HG03108 (cell line): ENCODE data around the gene NTHL1.

Experiments
- ATAC-seq: cut with Tn5 transposase; IDR thresholded peaks from one replicate; pipeline ENCODE4 v1.9.1; 2021; ENCODE audit warnings: moderate library complexity; ENCODE audit not compliant: unreplicated experiment

The NTHL1 gene

DNA sequence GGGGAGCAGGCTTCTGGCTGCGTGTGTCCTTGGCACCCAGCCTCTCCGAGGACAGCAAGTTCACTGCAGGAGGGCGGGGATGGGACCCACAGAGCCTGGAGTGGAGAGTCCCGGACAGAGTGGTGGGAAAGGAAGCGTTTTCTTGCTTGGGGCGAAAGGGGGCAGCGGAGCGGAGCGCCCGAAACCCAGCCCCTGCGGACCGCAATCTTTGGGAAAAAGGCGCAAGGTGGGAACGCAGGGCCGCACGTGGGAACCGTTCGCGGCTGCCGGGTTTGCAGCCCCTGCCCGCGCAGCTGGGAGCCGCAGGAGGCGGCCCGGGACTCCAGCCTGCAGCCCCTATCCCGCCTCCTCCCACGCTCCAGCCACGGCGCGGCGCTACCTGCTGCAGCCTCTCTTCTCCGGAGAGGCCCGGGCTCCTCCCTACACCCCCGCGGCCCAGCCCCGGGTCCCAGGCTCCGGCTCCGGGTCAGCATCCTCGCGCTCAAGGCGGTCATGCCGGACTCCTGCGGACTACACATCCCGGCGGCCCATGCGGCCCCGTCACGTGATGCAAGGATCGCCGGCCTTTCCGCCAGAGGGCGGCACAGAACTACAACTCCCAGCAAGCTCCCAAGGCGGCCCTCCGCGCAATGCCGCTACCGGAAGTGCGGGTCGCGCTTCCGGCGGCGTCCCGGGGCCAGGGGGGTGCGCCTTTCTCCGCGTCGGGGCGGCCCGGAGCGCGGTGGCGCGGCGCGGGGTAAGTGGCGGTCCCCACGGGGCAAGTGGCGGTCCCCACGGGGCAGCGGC, at the start of gene NTHL1, which contains the start of gene TSC2:
NTHL1 (minus strand) TSS at position 505 of the 786 bp plus-strand sequence; CDS start at position 494, 11 bp downstream.
TSC2 (plus strand) TSS at position 656 of the 786 bp plus-strand sequence. CDS start 631 bp downstream, outside the sequence.
- peak; percentile 89 for ATAC-seq

DNA sequence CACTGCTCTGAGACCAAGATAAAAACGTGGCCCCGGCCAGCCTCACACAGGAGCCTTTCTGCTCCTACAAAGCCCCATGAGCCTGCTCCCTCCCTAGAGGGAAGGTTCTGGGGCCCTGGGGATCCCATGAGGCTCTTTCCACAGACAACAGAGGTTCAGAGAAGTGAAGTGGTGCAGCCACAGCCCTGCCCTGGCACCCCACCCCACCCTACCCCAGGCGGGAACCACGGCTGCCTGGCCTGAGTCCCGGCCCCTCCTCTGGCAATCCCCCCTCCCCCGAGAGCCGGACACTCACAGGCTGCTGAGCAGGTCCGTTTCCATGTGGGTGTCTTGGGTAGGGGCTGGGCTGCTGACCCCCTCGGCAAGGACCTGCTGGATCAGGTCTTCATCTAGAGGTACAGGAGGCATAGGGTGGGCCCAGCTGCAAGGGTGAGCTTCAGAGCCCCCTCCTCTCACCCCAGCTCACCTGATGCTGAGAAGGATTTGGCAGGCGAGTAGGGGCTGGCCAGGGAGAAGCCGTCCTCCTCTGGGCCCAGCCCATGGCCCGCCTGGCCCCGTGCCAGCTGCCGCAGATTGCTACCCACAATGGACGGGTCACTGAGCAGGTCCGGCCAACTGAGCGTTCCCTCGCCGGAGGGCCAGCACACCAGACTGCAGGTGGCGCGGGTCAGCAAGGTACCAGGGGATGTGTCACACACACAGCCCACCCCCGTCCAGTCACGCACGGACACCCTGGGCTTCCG, 49.4 kb upstream of the NTHL1 start:
- no peak for ATAC-seq

DNA sequence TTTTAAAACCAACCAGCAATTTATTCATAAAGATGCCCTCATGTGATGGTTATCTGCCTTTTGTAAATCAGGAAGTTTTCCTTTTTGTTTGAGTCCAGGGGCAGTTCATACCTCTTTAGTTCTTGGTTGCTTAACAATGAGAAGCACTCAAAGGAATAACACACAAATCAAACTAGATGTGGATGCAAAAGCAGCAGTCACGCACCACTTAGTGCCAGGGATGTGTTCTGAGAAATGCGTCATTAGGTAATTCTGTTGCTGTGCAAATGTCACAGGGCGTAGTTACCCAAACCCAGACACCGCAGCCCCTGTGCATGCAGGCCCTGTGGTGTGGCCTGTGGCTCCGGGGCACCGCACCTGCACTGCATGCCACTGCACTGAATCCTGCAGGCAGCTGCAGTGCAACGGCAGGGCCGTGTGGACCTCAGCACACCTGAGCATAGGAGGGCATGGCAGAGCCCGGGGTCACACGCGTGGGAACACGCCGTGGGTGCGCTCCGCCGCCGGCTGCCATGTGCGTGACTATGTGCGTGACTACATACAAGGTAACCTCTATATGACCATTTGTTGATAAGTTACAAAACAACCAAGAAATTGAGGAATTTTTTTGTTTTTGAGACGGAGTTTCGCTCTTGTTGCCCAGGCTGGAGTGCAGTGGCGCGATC, 48.4 kb upstream of the NTHL1 start:
- ATAC-seq: no peak

- ATAC-seq: no peak
Observed at GRCh38 chr16:2095315-2095853, 47.8 kb upstream of the NTHL1 start.

DNA sequence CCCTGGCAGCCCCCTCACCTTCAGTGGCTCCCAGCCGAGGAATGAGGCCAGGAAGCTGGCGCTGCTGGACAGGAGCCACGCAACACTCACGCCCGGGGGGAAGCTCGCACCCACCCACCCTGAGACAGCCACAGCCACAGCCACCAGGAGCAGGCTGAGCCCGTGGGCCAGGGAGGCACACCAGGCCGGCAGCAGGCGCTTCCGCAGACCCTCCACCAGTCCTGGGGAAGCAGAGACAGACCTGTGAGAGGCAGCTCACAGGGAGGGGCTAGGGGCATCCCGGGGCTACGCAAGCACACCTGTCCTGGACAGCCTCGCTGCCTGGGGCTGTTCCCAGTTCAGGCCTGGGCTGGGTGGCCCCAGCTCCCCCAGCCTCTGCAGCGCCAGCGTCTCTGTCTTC, 46.2 kb upstream of the NTHL1 start:
- ATAC-seq: no peak

DNA sequence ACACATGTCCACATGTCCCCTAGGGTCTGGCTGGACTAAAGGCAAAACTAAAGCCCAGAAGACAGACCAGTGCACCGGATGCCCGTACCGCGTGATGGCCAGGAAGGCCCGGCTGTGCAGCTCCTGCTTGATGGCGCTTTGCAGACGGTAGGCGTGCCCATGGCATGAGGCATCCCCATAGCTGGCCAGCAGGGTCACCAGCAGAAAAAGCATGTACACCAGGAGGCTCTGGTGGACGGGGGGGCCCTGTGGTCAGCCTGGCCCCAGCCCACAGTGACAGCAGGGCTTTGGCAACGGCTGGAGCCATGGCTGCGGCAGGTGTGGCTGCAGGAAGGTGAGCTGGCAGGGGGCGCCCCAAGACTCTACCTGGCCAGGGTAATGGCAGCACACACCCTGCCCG, 45.2 kb upstream of the NTHL1 start:
- no peak for ATAC-seq

- ATAC-seq: no peak
Observed at GRCh38 chr16:2092256-2092620, 44.6 kb upstream of the NTHL1 start.

DNA sequence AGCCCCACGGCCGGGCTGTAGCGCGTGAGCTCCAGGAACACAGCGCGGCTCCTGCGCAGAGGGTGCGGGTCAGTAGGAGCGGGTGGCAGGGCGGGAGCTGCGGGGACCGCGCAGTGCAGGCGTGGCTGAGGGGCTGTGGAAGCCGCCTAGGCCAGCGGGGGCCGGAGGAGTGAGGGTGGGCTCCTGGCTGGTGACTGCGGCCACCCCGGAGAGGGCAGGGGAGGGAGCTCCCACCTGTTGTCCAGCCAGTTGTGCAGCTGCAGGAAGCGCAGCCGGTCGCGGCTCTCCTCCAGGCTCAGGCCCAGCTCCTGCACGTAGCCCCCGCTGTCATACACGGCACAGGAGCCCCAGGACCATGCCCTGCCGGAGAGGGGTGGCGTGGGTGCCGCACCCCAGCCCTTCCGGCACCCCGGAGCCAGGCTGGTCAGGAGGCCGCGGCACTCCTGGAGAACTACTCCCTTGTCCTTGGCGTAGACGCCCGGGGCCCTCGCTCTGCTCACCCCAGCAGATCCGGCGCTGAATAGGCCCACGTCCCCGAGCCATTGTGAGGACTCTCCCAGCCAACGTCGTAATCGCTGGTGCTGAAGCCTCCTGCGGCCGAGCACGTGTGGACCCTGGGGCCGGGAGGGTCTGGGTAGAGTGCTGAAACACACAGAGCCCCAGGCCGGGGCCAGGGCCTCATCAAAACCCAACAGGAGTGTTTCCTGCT, 44.1 kb upstream of the NTHL1 start:
- ATAC-seq: no peak

- ATAC-seq: no peak
Observed at GRCh38 chr16:2090777-2091546, 43.3 kb upstream of the NTHL1 start.

DNA sequence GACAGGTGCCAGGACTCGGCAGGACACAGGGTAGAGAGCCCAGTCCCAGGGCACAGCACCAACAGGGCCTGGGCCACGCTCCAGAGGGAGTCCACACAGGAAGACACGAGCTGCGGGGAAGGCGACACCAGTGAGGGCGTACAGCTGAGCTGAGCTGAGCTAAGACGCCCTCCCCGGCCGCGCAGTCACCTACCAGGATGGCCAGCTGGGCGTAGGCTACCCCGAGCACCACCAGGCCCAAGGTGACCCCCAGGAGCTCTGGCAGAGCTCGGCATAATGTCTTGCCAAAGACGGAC, 42.8 kb upstream of the NTHL1 start:
- ATAC-seq: no peak

- no peak for ATAC-seq
Observed at GRCh38 chr16:2089706-2090480, 42.3 kb upstream of the NTHL1 start.

- ATAC-seq: no peak
Observed at GRCh38 chr16:2088759-2089358, 41.2 kb upstream of the NTHL1 start.

DNA sequence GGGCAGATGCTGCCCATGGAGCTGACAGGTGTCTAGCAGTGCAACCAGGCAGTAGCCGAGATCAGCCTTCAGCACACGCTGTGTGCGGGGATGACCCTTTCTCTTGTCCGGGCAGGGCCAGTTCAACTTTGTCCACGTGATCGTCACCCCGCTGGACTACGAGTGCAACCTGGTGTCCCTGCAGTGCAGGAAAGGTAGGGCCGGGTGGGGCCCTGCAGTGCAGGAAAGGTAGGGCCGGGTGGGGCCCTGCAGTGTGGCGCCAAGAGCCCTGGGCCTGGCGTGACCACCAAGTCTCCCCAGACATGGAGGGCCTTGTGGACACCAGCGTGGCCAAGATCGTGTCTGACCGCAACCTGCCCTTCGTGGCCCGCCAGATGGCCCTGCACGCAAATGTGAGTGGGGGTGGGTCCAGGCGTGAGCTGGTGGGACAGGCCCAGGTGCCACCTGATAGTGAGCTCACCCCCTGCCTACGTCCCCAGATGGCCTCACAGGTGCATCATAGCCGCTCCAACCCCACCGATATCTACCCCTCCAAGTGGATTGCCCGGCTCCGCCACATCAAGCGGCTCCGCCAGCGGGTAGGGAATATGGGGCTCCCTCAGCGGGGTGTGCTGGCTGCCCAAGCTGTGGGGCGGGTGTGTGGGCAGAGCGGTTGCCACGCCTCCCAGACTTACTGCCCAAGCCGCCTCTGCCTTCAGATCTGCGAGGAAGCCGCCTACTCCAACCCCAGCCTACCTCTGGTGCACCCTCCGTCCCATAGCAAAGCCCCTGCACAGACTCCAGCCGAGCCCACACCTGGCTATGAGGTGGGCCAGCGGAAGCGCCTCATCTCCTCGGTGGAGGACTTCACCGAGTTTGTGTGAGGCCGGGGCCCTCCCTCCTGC, 40.4 kb upstream of the NTHL1 start:
- ATAC-seq: no peak

GRCh38 chr16:2086812-2087747, 39.4 kb upstream of the NTHL1 start:
- no peak for ATAC-seq

DNA sequence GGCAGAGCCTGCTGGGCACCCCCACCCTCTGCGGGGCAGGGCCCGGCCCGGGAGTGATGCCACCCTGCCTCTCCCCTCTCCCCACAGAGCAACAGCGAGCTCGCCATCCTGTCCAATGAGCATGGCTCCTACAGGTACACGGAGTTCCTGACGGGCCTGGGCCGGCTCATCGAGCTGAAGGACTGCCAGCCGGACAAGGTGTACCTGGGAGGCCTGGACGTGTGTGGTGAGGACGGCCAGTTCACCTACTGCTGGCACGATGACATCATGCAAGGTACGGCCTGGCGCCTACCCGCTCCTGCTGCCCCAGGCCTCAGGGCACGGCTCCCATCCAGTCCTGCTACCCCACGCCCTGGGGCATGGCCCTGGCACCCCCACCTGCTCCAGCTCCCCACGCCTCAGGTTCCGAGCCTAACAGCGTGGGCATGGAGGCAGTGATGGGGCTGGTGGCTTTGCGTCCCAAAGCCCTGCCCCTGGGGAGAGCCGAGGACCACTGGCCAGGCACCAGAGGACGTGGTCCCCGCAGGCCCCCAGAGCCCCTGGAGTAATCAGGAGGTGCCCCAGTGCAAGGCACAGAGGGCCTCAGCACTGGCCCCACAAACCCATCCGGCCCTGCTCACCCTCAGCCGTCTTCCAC, 38.6 kb upstream of the NTHL1 start:
- no peak for ATAC-seq

GRCh38 chr16:2085669-2086068, 38.0 kb upstream of the NTHL1 start:
- ATAC-seq: no peak
